GM21619 (cell line): Measurements from ENCODE around the gene ENTHD1.

Experiments used
- ATAC-seq: cut with Tn5 transposase; IDR thresholded peaks from one replicate; pipeline ENCODE4 v1.9.1; 2021; ENCODE audit not compliant: unreplicated experiment

ENTHD1 gene

DNA sequence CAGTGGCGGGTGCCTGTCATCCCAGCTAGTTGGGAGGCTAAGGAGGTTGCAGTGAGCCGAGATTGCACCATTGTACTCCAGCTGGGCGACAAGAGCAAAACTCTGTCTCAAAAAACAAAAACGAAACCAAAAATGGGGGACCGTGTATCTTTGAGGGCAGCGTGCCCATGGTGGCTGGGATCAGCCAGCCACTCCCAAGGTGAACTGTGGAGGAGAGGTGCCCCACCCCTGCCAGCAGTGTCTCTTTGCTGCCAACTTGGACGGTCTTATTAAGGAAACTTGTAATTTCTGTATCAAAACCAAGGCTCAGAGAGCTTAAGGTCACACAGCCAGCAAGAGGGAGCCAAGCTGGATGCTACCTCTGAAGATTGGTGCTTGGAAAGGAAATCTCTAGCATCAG lies 175.4 kb downstream of the ENTHD1 start:
- ATAC-seq, result no peak

GRCh38 chr22:39717099-39717498 lies 176.5 kb downstream of the ENTHD1 start:
- ATAC-seq, result no peak

DNA sequence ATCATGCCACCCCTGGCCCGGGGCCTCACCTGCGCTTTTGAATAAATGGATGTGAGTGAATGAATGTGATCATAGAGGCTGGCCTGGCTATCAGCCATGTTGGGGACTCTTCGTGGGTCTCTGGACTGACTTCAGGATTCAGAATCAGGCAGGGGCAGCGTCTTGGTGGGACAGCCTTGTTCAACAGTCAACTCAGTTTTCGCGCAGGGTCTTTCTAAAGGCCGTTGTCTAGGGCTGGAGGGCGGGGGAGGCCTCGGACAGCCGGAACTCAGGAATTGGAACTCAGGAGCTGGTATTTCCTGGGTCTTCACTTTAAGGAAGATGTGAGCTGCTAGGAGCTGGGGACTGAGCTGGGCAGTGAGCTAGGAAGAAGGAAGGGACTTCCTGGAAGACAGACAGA lies 177.0 kb downstream of the ENTHD1 start:
- no peak for ATAC-seq

- ATAC-seq, result no peak
These were observed 177.6 kb downstream of the ENTHD1 start for GRCh38 chr22:39715778-39716495.

GRCh38 chr22:39714321-39714720 lies 179.2 kb downstream of the ENTHD1 start:
- ATAC-seq, result no peak

- no peak for ATAC-seq
These were observed 179.7 kb downstream of the ENTHD1 start for GRCh38 chr22:39713799-39714290.

DNA sequence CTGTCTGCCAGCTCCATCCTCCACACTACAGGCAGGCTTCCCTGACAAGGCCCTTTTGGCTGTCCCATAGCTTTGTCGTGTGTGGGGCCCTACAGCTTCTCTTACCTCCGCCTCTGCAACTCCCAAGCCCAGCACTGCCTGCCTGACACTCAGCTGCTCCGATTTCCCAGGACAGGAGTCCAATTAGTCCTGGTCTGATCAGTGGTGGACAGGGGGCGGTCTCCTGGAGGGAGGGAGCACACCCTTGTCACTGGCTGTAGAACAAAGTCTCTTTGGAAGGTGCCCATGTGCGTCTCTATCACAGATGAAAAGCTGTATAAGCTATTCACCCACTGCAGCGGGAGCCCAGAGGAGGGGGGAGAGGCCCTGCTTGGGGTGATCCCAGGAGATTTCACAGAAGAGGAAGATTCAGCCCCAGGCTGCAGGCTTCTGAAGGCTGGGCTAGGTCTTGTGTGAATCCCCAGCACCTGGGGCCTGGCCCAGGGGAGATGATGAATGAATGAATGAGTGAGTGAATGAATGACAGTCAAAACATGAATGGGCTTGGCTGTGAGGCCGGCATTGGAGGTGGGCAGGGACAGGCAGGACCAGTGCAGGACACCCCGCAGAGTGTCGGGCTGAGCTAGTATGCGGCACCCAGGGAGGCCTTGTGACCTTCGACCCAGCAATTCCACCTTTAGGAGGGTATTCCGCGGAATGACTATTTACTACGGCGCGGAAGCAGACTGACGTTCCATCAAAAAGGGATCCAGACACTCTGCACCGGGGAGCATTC lies 180.6 kb downstream of the ENTHD1 start:
- no peak for ATAC-seq

DNA sequence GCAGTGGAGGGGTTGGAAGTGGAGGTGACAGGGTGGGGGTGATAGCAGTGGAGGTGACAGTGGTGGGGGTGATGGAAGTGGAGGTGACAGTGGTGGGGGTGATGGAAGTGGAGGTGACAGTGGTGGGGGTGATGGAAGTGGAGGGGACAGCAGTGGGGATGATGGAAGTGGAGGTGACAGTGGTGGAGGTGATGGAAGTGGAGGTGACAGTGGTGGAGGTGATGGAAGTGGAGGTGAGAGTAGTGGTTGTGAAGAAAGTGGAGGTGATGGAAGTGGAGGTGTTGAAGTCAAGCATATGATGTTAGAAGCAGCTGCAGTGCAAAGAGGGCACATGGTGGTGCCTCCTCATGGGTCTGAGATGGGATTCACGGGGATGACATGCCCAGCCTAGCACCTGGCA lies 181.5 kb downstream of the ENTHD1 start:
- no peak for ATAC-seq

DNA sequence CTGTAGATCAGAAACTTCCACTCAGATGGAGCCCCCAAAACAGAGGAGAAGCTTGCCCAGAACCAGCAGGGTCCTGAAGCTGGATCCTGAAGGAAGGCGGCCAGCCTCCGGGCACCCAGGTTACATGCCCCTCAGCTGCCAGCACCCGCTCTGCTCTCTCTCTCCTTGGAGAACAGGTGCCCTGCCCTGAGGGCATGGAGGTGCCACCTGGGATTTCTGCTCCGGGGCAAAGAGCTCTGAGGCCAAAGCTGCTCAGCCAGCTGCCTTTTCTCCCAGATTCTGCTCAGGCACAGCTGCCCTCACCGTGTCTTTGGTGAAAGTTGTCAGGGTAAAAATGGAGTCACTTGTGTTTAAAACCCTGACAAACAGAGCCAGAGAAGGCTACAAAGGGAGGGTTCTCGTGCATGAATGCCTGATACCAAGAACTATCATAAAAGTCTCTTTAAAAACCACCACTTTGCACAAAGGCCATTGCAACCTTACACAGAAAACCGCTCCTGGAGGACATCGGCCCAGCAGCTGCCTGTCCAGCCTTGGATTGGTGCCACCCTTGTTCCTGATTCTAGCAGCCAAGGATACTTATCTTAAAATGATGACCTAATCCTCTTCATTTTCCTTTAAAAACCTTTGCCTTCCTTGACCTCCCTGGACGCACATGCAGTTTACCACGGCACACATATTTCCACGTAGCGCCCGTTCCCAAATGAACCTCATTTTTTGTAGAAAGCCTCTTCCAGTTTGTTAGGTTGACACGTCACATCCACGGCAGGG lies 183.0 kb downstream of the ENTHD1 start:
- ATAC-seq, result no peak

- no peak for ATAC-seq
These were observed 185.7 kb downstream of the ENTHD1 start for GRCh38 chr22:39707816-39708215.

DNA sequence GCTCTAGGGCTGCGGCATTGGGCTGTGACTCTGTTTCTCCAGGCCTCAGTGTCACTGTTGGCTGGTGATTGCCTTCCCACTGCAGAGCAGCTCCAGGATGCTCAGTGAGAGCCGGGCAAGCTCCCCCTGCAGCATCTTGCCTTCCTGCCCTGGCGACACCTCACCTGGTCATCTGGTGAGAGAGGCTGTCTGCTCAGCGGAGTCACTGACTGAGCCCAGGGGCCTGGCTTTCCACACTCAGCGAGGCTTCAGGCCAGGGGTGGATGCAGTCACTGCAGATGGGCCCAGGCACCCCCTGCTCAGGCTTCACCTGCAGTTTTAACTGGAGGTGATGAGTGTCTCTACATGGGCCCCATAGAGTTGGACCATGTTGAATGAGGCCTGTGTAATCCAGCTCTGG lies 186.2 kb downstream of the ENTHD1 start:
- ATAC-seq, result no peak

GRCh38 chr22:39706376-39707140 lies 187.0 kb downstream of the ENTHD1 start:
- ATAC-seq, result no peak

- ATAC-seq, result no peak
These were observed 188.2 kb downstream of the ENTHD1 start for GRCh38 chr22:39705386-39705785.

DNA sequence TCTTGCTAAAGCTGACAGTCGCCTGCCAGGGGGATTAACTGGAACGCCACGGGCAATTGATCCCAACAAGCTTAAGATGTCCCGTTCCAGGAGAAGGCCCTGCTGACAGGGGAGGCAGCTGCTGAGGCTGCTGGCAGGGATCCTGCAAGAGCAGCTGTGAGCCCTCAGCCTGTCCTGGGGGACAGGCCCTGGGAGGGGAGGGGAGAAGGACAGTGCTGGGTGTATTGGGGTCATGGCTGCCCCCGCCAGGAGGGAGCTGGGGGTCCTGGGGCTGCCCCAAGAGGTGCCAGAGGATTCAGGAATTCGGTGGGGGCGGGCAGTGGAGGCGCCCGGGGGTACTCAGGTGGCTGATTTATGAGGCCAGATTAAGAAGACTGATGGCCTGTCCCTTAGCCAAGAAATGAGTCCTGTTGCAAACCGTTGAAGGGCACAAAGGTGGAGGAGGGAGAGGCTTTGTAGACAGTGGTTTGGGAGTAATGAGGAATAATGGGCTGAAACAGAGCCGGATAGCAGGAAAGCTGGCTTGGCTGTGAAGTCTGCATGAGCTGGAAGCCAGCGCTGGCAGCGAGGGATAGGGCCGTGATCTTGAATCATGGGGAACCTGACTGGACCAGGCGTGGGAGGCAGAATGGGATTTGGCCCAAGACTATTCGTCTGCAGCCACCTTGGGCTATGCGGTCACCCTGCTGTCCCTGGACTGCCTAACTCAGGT lies 189.5 kb downstream of the ENTHD1 start:
- ATAC-seq, result no peak

- no peak for ATAC-seq
These were observed 190.5 kb downstream of the ENTHD1 start for GRCh38 chr22:39703091-39703490.

GRCh38 chr22:39700565-39700964 lies 193.0 kb downstream of the ENTHD1 start:
- ATAC-seq, result no peak

DNA sequence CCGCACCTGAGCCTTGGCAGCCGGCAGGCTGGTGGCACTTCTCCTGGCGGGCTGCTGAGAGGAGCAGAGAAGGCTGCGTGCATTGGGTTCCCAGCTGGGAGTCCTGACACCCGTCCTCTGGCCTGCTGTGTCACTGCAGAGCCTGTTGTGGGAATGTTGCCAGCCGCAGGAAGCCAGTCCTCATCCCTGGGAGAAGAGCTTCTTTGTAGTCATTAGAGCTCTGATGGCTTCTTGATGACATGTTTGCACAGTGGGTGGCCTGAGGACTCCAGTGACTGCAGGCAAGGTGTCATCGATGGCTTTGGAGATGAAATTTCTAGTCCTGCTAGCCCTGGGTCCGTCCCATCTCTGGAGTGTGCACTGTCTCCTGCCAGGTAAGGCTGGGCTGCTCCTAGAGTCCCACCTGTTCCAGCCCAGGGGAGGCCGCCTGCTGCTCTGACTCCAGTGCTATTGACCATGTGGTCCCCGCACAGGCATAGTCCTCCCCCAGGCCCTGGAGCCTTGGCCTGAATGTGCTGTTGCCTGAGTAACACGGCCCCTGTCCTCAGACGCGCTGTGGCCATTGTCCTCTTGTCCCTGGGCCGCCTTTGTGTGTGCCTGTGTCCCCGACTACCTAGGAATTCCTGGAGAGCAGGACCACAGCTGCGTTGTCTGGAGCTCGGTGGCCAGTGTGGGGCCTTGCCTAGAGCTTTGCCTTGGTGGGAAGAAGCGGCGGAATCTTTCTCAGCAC lies 193.8 kb downstream of the ENTHD1 start:
- ATAC-seq, result no peak

DNA sequence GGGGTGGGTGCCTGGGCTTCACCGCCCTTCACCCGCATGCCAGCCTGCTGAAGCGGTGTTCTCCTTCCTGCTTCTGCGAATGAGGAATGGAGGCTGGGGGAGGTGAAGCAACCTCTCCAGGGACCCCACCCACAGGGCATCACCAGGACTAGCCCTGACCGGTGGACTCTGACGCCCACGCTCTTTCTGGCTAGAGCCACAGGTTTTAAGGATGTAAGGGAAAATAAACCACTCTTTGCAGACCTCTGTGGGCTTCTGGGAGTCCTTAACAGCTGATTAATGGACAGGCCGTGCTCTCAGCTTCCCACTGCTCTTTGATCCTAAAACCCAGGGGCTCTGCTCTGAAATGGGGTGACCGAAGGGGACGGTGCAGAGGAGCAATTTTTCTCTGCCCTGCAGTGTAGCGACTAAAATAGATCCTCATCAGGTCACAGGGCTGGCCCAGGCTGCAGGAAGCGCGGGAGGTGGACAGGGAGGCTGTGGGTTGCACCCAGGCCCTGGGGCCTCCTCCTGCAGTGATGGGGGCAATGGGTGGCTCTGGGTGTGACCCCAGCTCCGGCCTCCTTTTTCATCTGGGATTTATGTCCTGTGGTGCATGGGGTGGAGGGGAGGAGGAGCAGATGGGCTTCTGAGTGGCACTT lies 195.7 kb downstream of the ENTHD1 start:
- ATAC-seq, result no peak

DNA sequence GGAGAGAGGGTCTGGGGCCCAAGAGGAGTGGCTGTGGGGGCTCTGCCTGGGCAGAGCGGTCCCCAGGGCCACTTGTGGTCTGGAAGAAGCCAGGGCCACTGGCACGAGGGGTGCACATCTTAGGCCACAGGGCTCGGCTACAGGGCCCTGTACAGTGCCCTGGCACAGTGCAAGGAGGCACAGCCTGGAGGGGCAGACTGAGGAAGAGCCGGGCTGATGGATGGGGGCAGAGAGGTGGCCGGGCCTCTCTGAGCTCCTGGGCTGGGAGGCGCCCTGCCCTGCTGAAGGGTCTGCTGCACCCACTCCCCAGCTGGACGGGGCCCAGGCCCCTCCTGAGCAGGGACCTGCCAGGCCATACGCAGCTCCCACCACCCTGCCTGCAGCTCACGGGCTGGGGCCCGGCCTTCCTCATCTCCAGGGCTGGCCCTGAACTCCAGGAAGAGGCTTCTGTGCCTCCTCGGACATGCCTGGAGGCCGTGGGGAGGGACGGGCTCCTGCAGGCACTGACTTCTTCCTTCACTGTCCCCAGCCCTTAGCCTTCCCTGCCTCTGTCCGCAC lies 199.5 kb downstream of the ENTHD1 start:
- ATAC-seq, result no peak
